ENCODE measurements around the gene ROBO2. TPM values are rescaled to one million over a fixed set of nuclear protein-coding genes. Genes with fewer than 3 reads are reported as not detected.
A peak's percentile ranks its signal among the peaks of the same experiment; 100 is the strongest.

ROBO2 gene
- under 0.01 and 0.17 TPM in 2 replicates for total RNA-seq (2014; rRNA removed; shearing (Covaris generic))
- polyA plus RNA-seq (2015; cell fraction: cytosol; rRNA removed), result 0.10 and 0.20 TPM in 2 replicates
- polyA plus RNA-seq (2015; cell fraction: nucleus; rRNA removed), result 0.53 and 0.71 TPM in 2 replicates

GRCh38 chr3:77039606-77040171 is at the start of gene ROBO2:
TSS of gene ROBO2 (plus strand) at chr3:77040099. CDS start at chr3:77040786, 687 bp downstream.
- DNase-seq (ENCODE audit: low read depth), result peak; percentile 17

GRCh38 chr3:76990606-76991005 is 49.3 kb upstream of the ROBO2 start:
- DNase-seq (ENCODE audit: low read depth), result no peak

DNA sequence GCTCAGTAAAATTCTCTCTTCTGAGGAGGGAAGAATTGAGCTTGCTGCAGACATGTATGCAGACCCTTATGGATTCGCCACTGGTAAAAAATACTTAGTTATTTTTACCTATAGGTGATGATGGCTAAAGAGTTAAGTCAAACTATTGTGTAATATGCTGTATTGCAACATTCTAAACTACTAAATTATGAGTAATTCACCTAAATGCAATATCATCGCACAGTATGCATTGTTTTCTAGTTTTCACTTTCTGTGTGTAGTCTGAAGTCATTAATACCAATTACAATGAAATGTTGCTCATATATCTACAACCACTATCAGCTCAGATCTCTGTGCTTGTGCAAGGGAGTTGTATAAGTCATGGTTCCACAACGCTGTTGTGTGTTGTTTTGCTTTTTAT is 48.7 kb upstream of the ROBO2 start:
- no peak for DNase-seq (ENCODE audit: low read depth)

- DNase-seq (ENCODE audit: low read depth), result no peak
Measured at GRCh38 chr3:76997733-76998132, 42.2 kb upstream of the ROBO2 start.

DNA sequence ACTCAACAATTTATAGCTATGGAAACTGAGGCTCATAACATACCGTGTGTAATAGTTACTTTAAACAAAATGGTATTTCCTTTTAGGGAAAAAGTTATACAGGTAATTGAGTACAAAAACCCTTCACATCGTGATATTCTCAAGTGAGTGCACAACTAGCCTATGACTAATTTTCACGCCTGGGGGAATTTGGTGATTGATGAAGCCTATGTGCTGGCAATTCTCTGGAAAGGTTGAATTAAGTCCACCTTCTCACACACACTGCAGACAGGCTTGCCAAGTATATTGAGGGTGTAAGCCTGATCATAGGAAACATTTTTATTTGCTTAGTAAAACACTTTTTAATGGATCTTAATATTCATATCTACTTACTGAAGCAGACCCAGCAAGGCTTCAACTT is 41.3 kb upstream of the ROBO2 start:
- no peak for DNase-seq (ENCODE audit: low read depth)

- no peak for DNase-seq (ENCODE audit: low read depth)
Measured at GRCh38 chr3:77001062-77001701, 38.7 kb upstream of the ROBO2 start.

GRCh38 chr3:77014226-77014625 is 25.7 kb upstream of the ROBO2 start:
- DNase-seq (ENCODE audit: low read depth), result no peak

- DNase-seq (ENCODE audit: low read depth), result no peak
Measured at GRCh38 chr3:77025471-77025870, 14.4 kb upstream of the ROBO2 start.

GRCh38 chr3:77026904-77027634 is 12.8 kb upstream of the ROBO2 start:
- no peak for DNase-seq (ENCODE audit: low read depth)

- no peak for DNase-seq (ENCODE audit: low read depth)
Measured at GRCh38 chr3:77028005-77028404, 11.9 kb upstream of the ROBO2 start.

DNA sequence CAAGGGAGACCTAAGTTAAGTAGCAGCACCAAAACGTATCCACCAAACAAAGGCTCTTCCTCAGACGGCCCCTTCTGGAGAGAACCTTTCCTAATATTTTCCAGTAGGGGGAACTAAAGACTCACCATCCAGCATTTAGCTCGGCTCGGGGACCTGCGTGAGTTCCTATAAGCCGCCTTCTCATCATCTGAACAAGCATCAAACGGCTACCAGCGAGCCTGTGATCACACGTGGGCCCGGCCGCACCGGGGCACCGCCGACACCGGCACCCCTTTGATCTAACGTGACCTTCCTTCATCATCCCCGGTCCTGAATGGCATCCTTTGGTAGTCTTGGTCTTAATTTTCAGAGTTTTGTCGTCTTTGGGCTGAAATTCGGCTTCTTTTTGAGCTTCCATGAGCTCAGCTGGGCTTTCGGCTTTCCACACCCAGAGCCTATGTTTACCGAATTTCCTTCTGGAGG is 1.4 kb upstream of the ROBO2 start:
- peak; percentile 79 for DNase-seq (ENCODE audit: low read depth)

DNA sequence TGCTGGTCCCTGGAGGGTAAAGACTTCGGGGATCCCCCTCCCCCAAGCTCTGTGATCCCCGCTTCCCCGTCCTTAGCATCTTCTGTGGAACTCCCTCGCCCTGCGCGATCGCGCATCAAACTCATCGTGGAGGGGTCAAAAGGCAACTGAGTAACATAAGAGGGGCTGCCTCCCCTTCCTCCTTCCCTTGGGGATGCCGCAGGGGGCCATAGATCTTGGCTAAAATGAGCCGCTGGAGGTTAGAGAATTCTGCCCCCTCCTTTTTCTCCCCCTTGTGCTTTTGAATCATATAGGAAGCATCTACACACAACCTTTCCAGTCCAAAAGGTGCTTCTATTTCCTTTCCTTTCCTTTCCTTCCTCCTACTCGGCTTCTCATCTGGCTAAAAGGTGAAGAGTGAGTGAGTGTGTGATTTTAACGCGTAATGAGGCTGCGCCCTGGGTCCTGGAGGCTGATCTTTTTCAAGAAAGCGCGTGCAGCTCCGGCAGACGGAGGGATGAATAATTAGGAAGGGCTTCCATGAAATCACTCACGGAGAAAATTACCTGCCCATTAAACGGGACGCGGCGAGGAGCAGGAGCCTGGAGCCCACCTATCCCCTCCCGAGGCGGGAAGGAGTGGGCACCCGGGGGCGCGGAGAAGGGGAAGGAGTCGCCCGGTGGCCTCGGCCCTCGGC is 831 bp upstream of the ROBO2 start:
- DNase-seq (ENCODE audit: low read depth), result no peak

DNA sequence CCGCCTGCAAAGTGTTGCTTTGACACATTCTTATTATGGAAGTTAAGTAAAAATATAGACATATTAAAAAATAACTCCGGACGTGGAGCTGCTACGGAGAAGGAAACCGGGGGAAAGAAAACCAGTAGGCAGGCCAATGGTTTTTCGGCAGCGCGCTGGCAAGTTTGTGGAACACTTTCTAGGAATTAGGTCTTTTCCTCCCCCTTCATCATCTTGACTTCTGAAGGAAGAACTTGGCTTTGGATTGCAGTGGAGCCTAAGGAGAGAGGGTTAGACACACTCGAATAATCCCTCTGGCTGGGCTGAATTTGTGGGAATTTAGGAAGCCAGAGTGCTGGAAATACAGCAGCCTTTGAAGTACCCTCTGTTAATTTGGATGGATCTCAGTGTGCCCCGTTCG is 317 bp downstream of the ROBO2 start:
- DNase-seq (ENCODE audit: low read depth), result no peak

DNA sequence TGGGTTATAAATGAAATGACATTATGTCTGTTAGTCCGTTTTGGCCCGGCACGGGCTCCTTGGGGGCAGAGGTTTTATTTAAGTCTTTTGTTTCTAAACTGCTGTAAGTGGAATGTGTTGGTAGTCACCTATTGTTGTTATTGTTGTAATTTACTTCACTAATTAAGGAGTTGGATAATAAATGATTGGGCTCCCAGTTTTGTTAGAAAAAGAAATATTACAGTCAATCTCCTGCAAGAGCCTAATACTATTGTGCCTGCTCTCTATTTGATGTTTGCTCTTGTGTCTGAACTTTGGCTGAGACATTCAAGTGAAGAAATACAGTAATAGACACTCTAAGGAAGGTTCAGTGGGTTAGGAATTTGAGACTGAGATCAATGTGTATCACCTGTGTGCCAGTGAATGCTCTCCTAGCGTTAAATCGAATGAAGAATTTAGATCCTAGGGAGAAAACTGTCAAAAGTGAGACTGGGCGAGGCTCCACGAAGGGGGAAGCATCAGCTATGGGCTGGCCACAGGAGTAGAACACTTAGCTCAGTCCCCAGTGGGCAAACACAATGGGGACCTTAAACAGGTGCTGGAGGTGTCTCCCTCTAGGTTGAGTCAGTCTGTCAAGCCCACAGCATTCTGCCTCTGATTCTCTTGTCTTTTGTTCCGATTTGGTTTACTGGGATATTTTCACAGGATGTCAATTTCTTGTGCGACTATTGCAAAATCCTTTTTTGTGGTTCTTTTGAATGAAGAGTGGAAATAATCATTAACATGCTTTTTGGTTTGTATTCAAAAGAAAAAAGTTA is 1.2 kb downstream of the ROBO2 start:
- no peak for DNase-seq (ENCODE audit: low read depth)

DNA sequence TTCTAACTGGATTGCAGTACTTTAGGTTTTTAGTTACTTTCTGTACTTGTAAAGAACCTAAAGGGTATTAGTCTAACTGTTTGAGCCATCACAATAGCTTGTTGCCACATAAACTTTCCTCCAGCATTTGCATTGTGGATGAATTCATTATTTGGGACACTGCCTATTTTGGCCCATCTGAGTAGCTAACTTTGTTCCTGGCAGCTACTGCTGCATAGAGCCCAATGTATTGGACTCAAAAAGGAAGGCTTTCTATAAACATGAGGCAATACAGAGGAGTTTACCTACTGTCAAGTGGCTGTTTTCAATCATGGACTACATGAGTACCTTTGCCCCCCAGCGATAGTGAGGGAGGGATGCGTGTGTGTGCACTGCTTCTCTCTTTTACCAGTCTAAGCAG is 1.9 kb downstream of the ROBO2 start:
- no peak for DNase-seq (ENCODE audit: low read depth)

GRCh38 chr3:77042343-77042742 is 2.4 kb downstream of the ROBO2 start:
- DNase-seq (ENCODE audit: low read depth), result no peak

DNA sequence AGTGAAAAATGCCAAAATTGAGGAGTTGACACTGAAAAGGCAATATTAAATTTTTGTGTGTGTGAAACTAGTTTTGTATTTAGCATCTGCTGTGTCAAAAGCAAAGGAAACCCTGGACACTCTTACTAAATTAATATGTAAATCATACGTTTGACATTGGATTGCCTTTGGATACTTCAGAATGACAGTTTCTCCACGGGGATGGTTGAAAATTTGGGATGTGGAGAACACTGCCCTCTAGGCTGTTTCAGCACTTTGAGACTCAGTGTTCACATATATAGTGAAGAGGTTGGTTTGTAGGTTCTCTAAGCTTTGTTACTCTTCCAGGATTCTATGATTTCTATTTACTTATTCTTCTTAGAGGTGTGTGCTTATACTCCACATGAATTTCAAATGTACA is 3.0 kb downstream of the ROBO2 start:
- DNase-seq (ENCODE audit: low read depth), result no peak

- DNase-seq (ENCODE audit: low read depth), result no peak
Measured at GRCh38 chr3:77045686-77046085, 5.8 kb downstream of the ROBO2 start.

- DNase-seq (ENCODE audit: low read depth), result no peak
Measured at GRCh38 chr3:77048186-77048585, 8.3 kb downstream of the ROBO2 start.

DNA sequence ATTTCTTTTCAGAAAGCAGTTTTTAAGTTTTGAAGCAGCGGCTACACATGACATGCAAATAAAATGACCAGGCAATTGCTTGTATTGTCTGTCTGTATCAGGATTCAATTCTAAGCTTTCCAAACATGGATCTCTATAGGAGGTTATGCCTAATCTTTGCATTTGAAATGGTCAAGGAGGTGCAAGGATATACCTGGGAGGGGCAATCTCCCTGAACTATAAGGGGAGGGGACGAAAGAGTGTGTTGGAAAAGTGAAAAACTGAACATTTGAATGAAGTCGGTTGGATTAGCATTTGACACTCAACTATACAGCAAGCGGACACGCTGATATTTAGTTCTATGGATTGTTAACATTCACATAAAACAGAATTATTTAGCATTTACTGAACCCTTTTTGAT is 11.7 kb downstream of the ROBO2 start:
- no peak for DNase-seq (ENCODE audit: low read depth)

DNA sequence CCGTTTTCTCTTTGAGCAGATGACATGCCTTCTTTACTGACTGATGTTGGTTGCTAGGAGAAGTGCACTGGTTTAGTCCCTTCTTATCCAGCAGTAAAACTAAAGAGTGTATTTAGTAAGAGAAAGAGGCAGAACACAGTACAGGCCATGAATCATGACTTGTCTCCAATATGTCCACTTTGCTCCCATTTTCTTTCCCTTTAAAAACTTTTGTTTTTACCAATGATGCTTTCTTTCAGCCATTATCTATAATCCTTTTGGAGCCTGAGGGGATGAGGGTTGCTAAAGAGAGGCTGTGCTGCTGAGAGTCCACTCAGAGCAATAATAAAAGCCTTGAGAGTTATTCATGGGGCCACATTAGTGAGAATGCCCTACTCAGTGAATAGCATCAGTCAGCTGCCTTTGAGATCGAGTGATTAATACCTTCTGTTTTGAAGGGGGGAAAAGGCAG is 12.2 kb downstream of the ROBO2 start:
- DNase-seq (ENCODE audit: low read depth), result no peak

Measured in HT1080 (cell line).